ENCODE results near the gene C1orf53. TPM values are rescaled to one million over a fixed set of nuclear protein-coding genes. Genes with fewer than 3 reads are reported as not detected.

C1orf53 gene
- total and polyA plus RNA-seq, 2 of the 13 experiments (the other 11 are each of a cell fraction or from before 2014, with no cell fraction given), result 5.8 to 10.1 TPM

GRCh38 chr1:197884173-197884572, 18.3 kb upstream of the C1orf53 start (continued):
- no peak for TF ChIP-seq SOX6 (IDR thresholded peaks at IDR 0.05)
- TF ChIP-seq SOX6 (CRISPR knock-in tag; IDR thresholded peaks at IDR 0.05), result peak; percentile 93
- no peak for TF ChIP-seq KLF6 (CRISPR knock-in tag; IDR thresholded peaks at IDR 0.05)
- no peak for TF ChIP-seq DBP (CRISPR knock-in tag; IDR thresholded peaks at IDR 0.05; ENCODE audit: not compliant biosample characterization)
- peak; percentile 49; the same call in 1 of the 2 replicates for TF ChIP-seq CREM (IDR thresholded peaks at IDR 0.05)
- no peak for TF ChIP-seq CREM (CRISPR knock-in tag; IDR thresholded peaks at IDR 0.05)
- peak; percentile 35; the same call in 1 of the 2 replicates for TF ChIP-seq ZNF788 (CRISPR knock-in tag; IDR thresholded peaks at IDR 0.05; ENCODE audit: borderline replicate concordance)
- no peak for TF ChIP-seq KMT2B (CRISPR knock-in tag; IDR thresholded peaks at IDR 0.05)
- no peak for TF ChIP-seq ZFY (CRISPR knock-in tag; IDR thresholded peaks at IDR 0.05)
- TF ChIP-seq ZNF619 (CRISPR knock-in tag; IDR thresholded peaks at IDR 0.05), result no peak
- TF ChIP-seq IRF9 (CRISPR knock-in tag; IDR thresholded peaks at IDR 0.05; ENCODE audit: borderline replicate concordance), result peak; percentile 43; the same call in 1 of the 2 replicates
- TF ChIP-seq, protein P1, sequence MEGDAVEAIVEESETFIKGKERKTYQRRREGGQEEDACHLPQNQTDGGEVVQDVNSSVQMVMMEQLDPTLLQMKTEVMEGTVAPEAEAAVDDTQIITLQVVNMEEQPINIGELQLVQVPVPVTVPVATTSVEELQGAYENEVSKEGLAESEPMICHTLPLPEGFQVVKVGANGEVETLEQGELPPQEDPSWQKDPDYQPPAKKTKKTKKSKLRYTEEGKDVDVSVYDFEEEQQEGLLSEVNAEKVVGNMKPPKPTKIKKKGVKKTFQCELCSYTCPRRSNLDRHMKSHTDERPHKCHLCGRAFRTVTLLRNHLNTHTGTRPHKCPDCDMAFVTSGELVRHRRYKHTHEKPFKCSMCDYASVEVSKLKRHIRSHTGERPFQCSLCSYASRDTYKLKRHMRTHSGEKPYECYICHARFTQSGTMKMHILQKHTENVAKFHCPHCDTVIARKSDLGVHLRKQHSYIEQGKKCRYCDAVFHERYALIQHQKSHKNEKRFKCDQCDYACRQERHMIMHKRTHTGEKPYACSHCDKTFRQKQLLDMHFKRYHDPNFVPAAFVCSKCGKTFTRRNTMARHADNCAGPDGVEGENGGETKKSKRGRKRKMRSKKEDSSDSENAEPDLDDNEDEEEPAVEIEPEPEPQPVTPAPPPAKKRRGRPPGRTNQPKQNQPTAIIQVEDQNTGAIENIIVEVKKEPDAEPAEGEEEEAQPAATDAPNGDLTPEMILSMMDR (CRISPR knock-in tag; IDR thresholded peaks at IDR 0.05), result no peak; the same call in 1 of the 2 replicates
- no peak for TF ChIP-seq TBP (CRISPR knock-in tag; IDR thresholded peaks at IDR 0.05)
- 0 out of 2 replicates have a peak, but pooled peaks have one; percentile 36 for TF ChIP-seq ZNF614 (CRISPR knock-in tag; IDR thresholded peaks at IDR 0.05; ENCODE audit: borderline replicate concordance)
- TF ChIP-seq, protein P2, sequence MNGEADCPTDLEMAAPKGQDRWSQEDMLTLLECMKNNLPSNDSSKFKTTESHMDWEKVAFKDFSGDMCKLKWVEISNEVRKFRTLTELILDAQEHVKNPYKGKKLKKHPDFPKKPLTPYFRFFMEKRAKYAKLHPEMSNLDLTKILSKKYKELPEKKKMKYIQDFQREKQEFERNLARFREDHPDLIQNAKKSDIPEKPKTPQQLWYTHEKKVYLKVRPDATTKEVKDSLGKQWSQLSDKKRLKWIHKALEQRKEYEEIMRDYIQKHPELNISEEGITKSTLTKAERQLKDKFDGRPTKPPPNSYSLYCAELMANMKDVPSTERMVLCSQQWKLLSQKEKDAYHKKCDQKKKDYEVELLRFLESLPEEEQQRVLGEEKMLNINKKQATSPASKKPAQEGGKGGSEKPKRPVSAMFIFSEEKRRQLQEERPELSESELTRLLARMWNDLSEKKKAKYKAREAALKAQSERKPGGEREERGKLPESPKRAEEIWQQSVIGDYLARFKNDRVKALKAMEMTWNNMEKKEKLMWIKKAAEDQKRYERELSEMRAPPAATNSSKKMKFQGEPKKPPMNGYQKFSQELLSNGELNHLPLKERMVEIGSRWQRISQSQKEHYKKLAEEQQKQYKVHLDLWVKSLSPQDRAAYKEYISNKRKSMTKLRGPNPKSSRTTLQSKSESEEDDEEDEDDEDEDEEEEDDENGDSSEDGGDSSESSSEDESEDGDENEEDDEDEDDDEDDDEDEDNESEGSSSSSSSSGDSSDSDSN (CRISPR knock-in tag; IDR thresholded peaks at IDR 0.05), result peak; percentile 51
- TF ChIP-seq, protein P3, sequence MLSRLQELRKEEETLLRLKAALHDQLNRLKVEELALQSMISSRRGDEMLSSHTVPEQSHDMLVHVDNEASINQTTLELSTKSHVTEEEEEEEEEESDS (CRISPR knock-in tag; IDR thresholded peaks at IDR 0.05; ENCODE audit: borderline replicate concordance), result no peak
- no peak for TF ChIP-seq ATM (IDR thresholded peaks at IDR 0.05; ENCODE audit: borderline replicate concordance)
- no peak for TF ChIP-seq ZNF282 (IDR thresholded peaks at IDR 0.05; ENCODE audit: partially characterized antibody)
- TF ChIP-seq AKAP8 (CRISPR knock-in tag; IDR thresholded peaks at IDR 0.05), result no peak
- TF ChIP-seq, protein P4, sequence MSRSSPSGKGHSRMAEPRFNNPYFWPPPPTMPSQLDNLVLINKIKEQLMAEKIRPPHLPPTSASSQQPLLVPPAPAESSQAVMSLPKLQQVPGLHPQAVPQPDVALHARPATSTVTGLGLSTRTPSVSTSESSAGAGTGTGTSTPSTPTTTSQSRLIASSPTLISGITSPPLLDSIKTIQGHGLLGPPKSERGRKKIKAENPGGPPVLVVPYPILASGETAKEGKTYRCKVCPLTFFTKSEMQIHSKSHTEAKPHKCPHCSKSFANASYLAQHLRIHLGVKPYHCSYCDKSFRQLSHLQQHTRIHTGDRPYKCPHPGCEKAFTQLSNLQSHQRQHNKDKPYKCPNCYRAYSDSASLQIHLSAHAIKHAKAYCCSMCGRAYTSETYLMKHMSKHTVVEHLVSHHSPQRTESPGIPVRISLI (CRISPR knock-in tag; IDR thresholded peaks at IDR 0.05; ENCODE audit: borderline replicate concordance), result peak; percentile 70; the same call in 1 of the 2 replicates
- TF ChIP-seq ZNF484 (CRISPR knock-in tag; IDR thresholded peaks at IDR 0.05; ENCODE audit: borderline replicate concordance, low read depth), result no peak
- TF ChIP-seq BRCA1 (CRISPR knock-in tag; IDR thresholded peaks at IDR 0.05), result no peak
- no peak for TF ChIP-seq SETDB1 (CRISPR knock-in tag; IDR thresholded peaks at IDR 0.05; ENCODE audit: borderline replicate concordance)
- no peak for TF ChIP-seq ZNF430 (CRISPR knock-in tag; IDR thresholded peaks at IDR 0.05)
- TF ChIP-seq IKZF4 (CRISPR knock-in tag; IDR thresholded peaks at IDR 0.05; ENCODE audit: borderline replicate concordance, low read depth, not compliant biosample characterization), result no peak

Data from HepG2 (cell line).